SK-N-SH treated with all-trans-retinoic acid at 6 μM for 48 hours (cell line): ENCODE results near the gene DCUN1D5.

Experiments
- CREB5 ChIP-seq: fragments of 250-450 bp; sonication (Bioruptor Pico); IDR thresholded peaks from 2 replicates; pipeline ENCODE4 v1.5.1; 2020; ENCODE audit warnings: low read depth, mild to moderate bottlenecking, moderate library complexity
- GLIS3 ChIP-seq: fragments of 250-450 bp; sonication (Bioruptor Pico); IDR thresholded peaks from 2 replicates; pipeline ENCODE4 v1.5.0; 2020; ENCODE audit warnings: mild to moderate bottlenecking, moderate library complexity
- ISL1 ChIP-seq: fragments of 250-450 bp; sonication (Bioruptor Pico); IDR thresholded peaks from 2 replicates; pipeline ENCODE4 v2.1.2; 2022; ENCODE audit warnings: mild to moderate bottlenecking, moderate library complexity
- OSR1 ChIP-seq: fragments of 250-450 bp; sonication (Bioruptor Pico); IDR thresholded peaks from 2 replicates; pipeline ENCODE4 v1.8.0; 2022; ENCODE audit warnings: moderate library complexity, mild to moderate bottlenecking, inconsistent platforms
- PATZ1 ChIP-seq: fragments of 250-450 bp; sonication (Bioruptor Pico); IDR thresholded peaks from 2 replicates; pipeline ENCODE4 v1.8.0; 2020; ENCODE audit warnings: mild to moderate bottlenecking, moderate library complexity, borderline replicate concordance
- PPARA ChIP-seq: fragments of 250-450 bp; sonication (Bioruptor Pico); IDR thresholded peaks from 2 replicates; pipeline ENCODE4 v1.5.0; 2020; ENCODE audit warnings: mild to moderate bottlenecking, borderline replicate concordance
- ZFP3 ChIP-seq: fragments of 250-450 bp; sonication (Bioruptor Pico); IDR thresholded peaks from 2 replicates; pipeline ENCODE4 v1.5.0; 2020; ENCODE audit warnings: mild to moderate bottlenecking, moderate library complexity
- ZNF565 ChIP-seq: fragments of 450-650 bp; formaldehyde crosslinking; conservative IDR thresholded peaks from 2 replicates; pipeline ENCODE4 v1.5.0; 2020; ENCODE audit warnings: low read depth, mild to moderate bottlenecking, moderate library complexity
- ZNF8 ChIP-seq: fragments of 450-650 bp; formaldehyde crosslinking; IDR thresholded peaks from 2 replicates; pipeline ENCODE4 v1.5.0; 2020; ENCODE audit warnings: mild to moderate bottlenecking, moderate library complexity

DNA sequence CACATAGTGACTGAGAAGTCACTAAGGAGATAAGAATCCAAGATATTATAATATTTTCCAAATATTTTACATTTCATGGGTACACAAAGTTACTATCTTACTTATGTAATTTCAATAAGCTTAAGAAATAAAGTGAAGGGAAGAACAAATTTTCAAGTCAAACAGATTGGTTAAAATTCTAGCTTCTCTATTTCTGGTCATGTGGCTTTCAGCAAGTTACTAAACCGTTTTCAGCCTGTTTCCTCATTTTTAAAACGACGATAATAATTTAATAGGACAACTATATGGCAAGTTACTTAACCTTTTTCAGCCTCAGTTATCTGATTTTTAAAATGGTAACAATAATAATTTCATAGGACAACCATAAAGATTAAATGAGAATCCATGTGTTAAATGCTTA is 15.6 kb downstream of the DCUN1D5 start:
- TF ChIP-seq OSR1 (CRISPR knock-in tag) = no peak
- TF ChIP-seq CREB5 (CRISPR knock-in tag) = no peak
- TF ChIP-seq ZFP3 (CRISPR knock-in tag) = no peak
- no peak for TF ChIP-seq PATZ1
- no peak for TF ChIP-seq PPARA (CRISPR knock-in tag)
- no peak for TF ChIP-seq ZNF8 (CRISPR knock-in tag)
- no peak for TF ChIP-seq ZNF565 (CRISPR knock-in tag)
- TF ChIP-seq ISL1 (CRISPR knock-in tag) = no peak
- TF ChIP-seq GLIS3 = no peak
